GM23338 (cell line): Measurements from ENCODE around the gene MFNG. TPM values are rescaled to one million over a fixed set of nuclear protein-coding genes. Genes with fewer than 3 reads are reported as not detected.

ENCODE experiments used
- ATAC-seq: fragments of 200-7000 bp; cut with Tn5 transposase; 3 replicates; pipeline ENCODE4 v1.9.1; 2020
- DNase-seq: peaks from one replicate; pipeline ENCODE4 v3.0.0-alpha.2; 2015; ENCODE audit warnings: low spot score
- H2AFZ ChIP-seq: fragments of 200-600 bp; sonication (generic); 2 replicates; pipeline ENCODE4 v1.8.0; 2016; ENCODE audit warnings: antibody characterized with exemption, mild to moderate bottlenecking, moderate library complexity
- H3F3A ChIP-seq: fragments of 200-600 bp; sonication (generic); replicated peaks from 2 replicates; pipeline ENCODE4 v1.8.0; 2017; ENCODE audit warnings: antibody characterized with exemption, mixed run types, low read depth
- H3K27ac ChIP-seq: fragments of 200-600 bp; sonication (generic); 2 replicates; pipeline ENCODE4 v1.6.1; 2016; ENCODE audit warnings: low read depth
- H3K27me3 ChIP-seq: fragments of 200-600 bp; sonication (generic); 2 replicates; pipeline ENCODE4 v1.8.0; 2016; ENCODE audit warnings: mild to moderate bottlenecking, mixed run types, moderate library complexity; ENCODE audit not compliant: insufficient read depth
- H3K36me3 ChIP-seq: fragments of 200-600 bp; sonication (generic); 2 replicates; pipeline ENCODE4 v1.8.0; 2016; ENCODE audit warnings: mild to moderate bottlenecking; ENCODE audit not compliant: insufficient read depth
- H3K4me1 ChIP-seq: fragments of 200-600 bp; sonication (generic); 2 replicates; pipeline ENCODE4 v1.8.0; 2016; ENCODE audit warnings: mild to moderate bottlenecking, moderate library complexity; ENCODE audit not compliant: insufficient read depth
- H3K4me2 ChIP-seq: fragments of 200-600 bp; sonication (generic); 2 replicates; pipeline ENCODE4 v1.7.1; 2017; ENCODE audit warnings: mixed run types
- H3K4me3 ChIP-seq: fragments of 200-600 bp; sonication (generic); 2 replicates; pipeline ENCODE4 v1.6.1; 2016; ENCODE audit warnings: mixed run types
- H3K79me2 ChIP-seq: fragments of 200-600 bp; sonication (generic); replicated peaks from 2 replicates; pipeline ENCODE4 v1.8.0; 2017; ENCODE audit warnings: mild to moderate bottlenecking; ENCODE audit not compliant: insufficient read depth
- H3K9me2 ChIP-seq: fragments of 200-600 bp; sonication (generic); 2 replicates; pipeline ENCODE4 v1.8.0; 2017; ENCODE audit not compliant: insufficient read depth
- H4K20me1 ChIP-seq: fragments of 200-600 bp; sonication (generic); replicated peaks from 2 replicates; pipeline ENCODE4 v1.8.0; 2017; ENCODE audit warnings: mild to moderate bottlenecking; ENCODE audit not compliant: insufficient read depth
- H3K27ac Mint-ChIP-seq: 2 replicates; pipeline ENCODE4 v1.8.0; 2020; ENCODE audit warnings: inconsistent platforms, mild to moderate bottlenecking, moderate library complexity, mixed read lengths
- H3K27me3 Mint-ChIP-seq: 3 replicates; pipeline ENCODE4 v1.8.0; 2022; ENCODE audit warnings: low read depth, mild to moderate bottlenecking, moderate library complexity, mixed read lengths, inconsistent platforms; ENCODE audit not compliant: insufficient read depth, poor library complexity
- H3K36me3 Mint-ChIP-seq: 3 replicates; pipeline ENCODE4 v1.8.0; 2021; ENCODE audit warnings: low read depth, mild to moderate bottlenecking, inconsistent platforms, moderate library complexity, mixed read lengths
- H3K4me1 Mint-ChIP-seq: 3 replicates; pipeline ENCODE4 v1.8.0; 2020; ENCODE audit warnings: mild to moderate bottlenecking, inconsistent platforms, mixed read lengths
- H3K4me3 Mint-ChIP-seq: 3 replicates; pipeline ENCODE4 v1.8.0; 2021; ENCODE audit warnings: moderate library complexity, mild to moderate bottlenecking, inconsistent platforms, mixed read lengths
- H3K9me3 Mint-ChIP-seq: 3 replicates; pipeline ENCODE4 v1.8.0; 2020; ENCODE audit warnings: moderate library complexity, mild to moderate bottlenecking, inconsistent platforms, mixed read lengths
- CREB1 ChIP-seq: fragments of 250-450 bp; sonication (Bioruptor Pico); IDR thresholded peaks from 2 replicates; pipeline ENCODE4 v1.5.0; 2020; ENCODE audit warnings: low read depth, mild to moderate bottlenecking, moderate library complexity
- CTCF ChIP-seq, 2 experiments: fragments of 200-600 bp in 1 of 2; sonication (generic) in 1 of 2; conservative IDR thresholded peaks; 2 replicates each; pipeline versions ENCODE4 v1.5.1 to v1.6.1; 2016 to 2017; ENCODE audit warnings: antibody characterized with exemption in 2 of 2, low read depth in 2 of 2, mild to moderate bottlenecking in 2 of 2, moderate library complexity in 1 of 2
- ETS1 ChIP-seq: IDR thresholded peaks from 2 replicates; pipeline ENCODE4 v1.6.1; 2016; ENCODE audit warnings: antibody characterized with exemption
- EZH2 ChIP-seq: fragments of 200-600 bp; sonication (generic); IDR thresholded peaks from one replicate; pipeline ENCODE4 v1.8.0; 2017; ENCODE audit warnings: antibody characterized with exemption, mild to moderate bottlenecking, low read depth; ENCODE audit not compliant: unreplicated experiment
- EZH2phosphoT487 ChIP-seq: fragments of 200-600 bp; sonication (generic); IDR thresholded peaks from one replicate; pipeline ENCODE4 v1.8.1; 2018; ENCODE audit warnings: antibody characterized with exemption; ENCODE audit not compliant: unreplicated experiment
- JUNB ChIP-seq: IDR thresholded peaks from one replicate; pipeline ENCODE4 v1.6.1; 2016; ENCODE audit warnings: antibody characterized with exemption; ENCODE audit not compliant: unreplicated experiment
- NANOG ChIP-seq: IDR thresholded peaks from 2 replicates; pipeline ENCODE4 v1.6.1; 2016; ENCODE audit warnings: antibody characterized with exemption, borderline replicate concordance
- POLR2AphosphoS5 ChIP-seq: IDR thresholded peaks from 2 replicates; pipeline ENCODE4 v1.6.1; 2016; ENCODE audit warnings: antibody characterized with exemption, low read depth
- REST ChIP-seq: IDR thresholded peaks from one replicate; pipeline ENCODE4 v1.6.1; 2018; ENCODE audit warnings: antibody characterized with exemption; ENCODE audit not compliant: unreplicated experiment
- STAT1 ChIP-seq: IDR thresholded peaks from one replicate; pipeline ENCODE4 v1.6.1; 2016; ENCODE audit warnings: antibody characterized with exemption; ENCODE audit not compliant: unreplicated experiment
- ZNF114 ChIP-seq: fragments of 250-450 bp; sonication (Bioruptor Pico); IDR thresholded peaks from 2 replicates; pipeline ENCODE4 v1.5.0; 2020; ENCODE audit warnings: mild to moderate bottlenecking, moderate library complexity
- ZNF331 ChIP-seq: fragments of 250-450 bp; sonication (Bioruptor Pico); IDR thresholded peaks from 2 replicates; pipeline ENCODE4 v1.5.0; 2020; ENCODE audit warnings: low read depth, mild to moderate bottlenecking, moderate library complexity
- ZNF462 ChIP-seq: fragments of 250-450 bp; sonication (Bioruptor Pico); IDR thresholded peaks from 2 replicates; pipeline ENCODE4 v1.5.0; 2020; ENCODE audit warnings: mild to moderate bottlenecking, moderate library complexity
- polyA plus RNA-seq: library from polyadenylated mRNA; unstranded; fragments of >200 nt; fragmentation: Nextera tagmentation; extraction: Ambion mirVana; gene quantifications from 2 replicates; pipeline ENCODE4 v1.2.1, GENCODE V29; 2016
- total RNA-seq: library from RNA; depleted of rRNA; stranded (reverse); fragments of >200 nt; shearing (Covaris generic); gene quantifications from 2 replicates; pipeline ENCODE4 v1.2.3, GENCODE V29; 2014

Gene MFNG
- total and polyA plus RNA-seq, 2 experiments from 2014 or later: 1.4 to 1.9 TPM

GRCh38 chr22:37456346-37456745 lies 29.8 kb downstream of the MFNG start:
- H4K20me1 ChIP-seq: no peaks in the 10 kb centered on the region
- Mint-ChIP-seq H3K36me3 (no peaks in the 10 kb centered on the region), H3K27me3 (peaks cover 9% of the 10 kb centered on the region), H3K4me3 (no peak overlapping the region), H3K27ac (no peak overlapping the region), H3K4me1 (peaks cover 11% of the 10 kb centered on the region), H3K9me3 (no peaks in the 10 kb centered on the region; the same call in 2 of the 3 replicates)
- H2AFZ ChIP-seq: no peak overlapping the region
- no peak overlapping the region for H3K4me2 ChIP-seq
- H3K4me3 ChIP-seq: no peak overlapping the region
- ATAC-seq (no peak), DNase-seq (no peak)
- no peaks in the 10 kb centered on the region for H3K36me3 ChIP-seq
- TF ChIP-seq EZH2: no peak
- TF ChIP-seq STAT1: no peak
- TF ChIP-seq ETS1: no peak
- no peak for TF ChIP-seq CREB1 (CRISPR knock-in tag)
- TF ChIP-seq ZNF114 (CRISPR knock-in tag): no peak
- TF ChIP-seq CTCF (conservative IDR thresholded peaks at IDR 0.05; ENCODE audit: low read depth in 2 of 2): no peak
- no peak for TF ChIP-seq JUNB
- TF ChIP-seq ZNF331 (CRISPR knock-in tag): no peak
- no peak for TF ChIP-seq POLR2AphosphoS5
- TF ChIP-seq EZH2phosphoT487: no peak
- TF ChIP-seq REST: no peak
- no peak for TF ChIP-seq NANOG
- no peak for TF ChIP-seq ZNF462 (CRISPR knock-in tag)
- H3K4me1 ChIP-seq: no peaks in the 10 kb centered on the region
- no peaks in the 10 kb centered on the region for H3K79me2 ChIP-seq
- no peak overlapping the region for H3K27ac ChIP-seq
- no peaks in the 10 kb centered on the region for H3F3A ChIP-seq
- no peaks in the 10 kb centered on the region for H3K27me3 ChIP-seq
- no peaks in the 10 kb centered on the region for H3K9me2 ChIP-seq
